GM21619 (cell line): Measurements from ENCODE around the gene RUNDC3A.
"Not testable (repeated sequence)": the region's sequence is repeated elsewhere in the genome, so short reads cannot be mapped to it uniquely, and the experiment has no call there.

ENCODE experiments used
- ATAC-seq: cut with Tn5 transposase; IDR thresholded peaks from one replicate; pipeline ENCODE4 v1.9.1; 2021; ENCODE audit not compliant: unreplicated experiment

RUNDC3A gene

DNA sequence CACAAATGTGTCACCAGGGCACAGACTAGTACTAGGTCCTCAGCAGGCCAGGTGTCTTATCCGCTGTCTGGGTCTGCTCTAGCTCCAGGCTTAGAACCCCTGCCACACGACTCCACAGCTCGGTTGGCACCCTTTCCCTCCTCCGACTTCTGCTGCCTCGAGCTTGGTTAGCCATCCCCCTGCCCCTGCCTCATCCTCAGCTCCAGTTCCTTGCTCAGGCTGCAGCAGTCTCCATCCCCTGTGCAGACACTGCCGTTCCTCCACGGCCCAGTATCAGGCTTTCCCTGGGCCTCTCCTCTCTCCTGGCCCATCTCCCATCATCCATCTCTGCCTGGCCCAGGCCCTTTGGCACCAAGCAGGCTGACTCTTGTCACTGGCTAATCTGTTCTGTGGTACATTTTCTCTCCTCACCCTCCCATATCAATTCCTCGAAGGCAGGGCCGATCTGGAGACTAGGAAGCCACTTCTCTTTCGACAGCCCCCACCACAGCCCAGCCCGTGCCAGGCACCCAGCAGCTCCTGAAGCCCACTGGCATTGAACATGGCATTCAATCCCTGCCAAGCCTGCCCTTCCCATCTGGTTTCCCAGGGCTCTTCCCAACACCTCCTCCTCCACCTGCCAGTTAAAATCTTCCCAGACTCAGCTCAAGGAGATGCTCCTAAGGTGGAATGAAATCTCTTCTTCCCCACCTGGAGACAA, 35.3 kb downstream of the RUNDC3A start:
- no peak for ATAC-seq

- ATAC-seq: peak; percentile 56
Observed at GRCh38 chr17:44344939-44345453, 36.6 kb downstream of the RUNDC3A start, which contains the start of gene GRN. GRN (plus strand) TSS chr17:44345302; CDS start chr17:44349165, 3,863 bp downstream.

DNA sequence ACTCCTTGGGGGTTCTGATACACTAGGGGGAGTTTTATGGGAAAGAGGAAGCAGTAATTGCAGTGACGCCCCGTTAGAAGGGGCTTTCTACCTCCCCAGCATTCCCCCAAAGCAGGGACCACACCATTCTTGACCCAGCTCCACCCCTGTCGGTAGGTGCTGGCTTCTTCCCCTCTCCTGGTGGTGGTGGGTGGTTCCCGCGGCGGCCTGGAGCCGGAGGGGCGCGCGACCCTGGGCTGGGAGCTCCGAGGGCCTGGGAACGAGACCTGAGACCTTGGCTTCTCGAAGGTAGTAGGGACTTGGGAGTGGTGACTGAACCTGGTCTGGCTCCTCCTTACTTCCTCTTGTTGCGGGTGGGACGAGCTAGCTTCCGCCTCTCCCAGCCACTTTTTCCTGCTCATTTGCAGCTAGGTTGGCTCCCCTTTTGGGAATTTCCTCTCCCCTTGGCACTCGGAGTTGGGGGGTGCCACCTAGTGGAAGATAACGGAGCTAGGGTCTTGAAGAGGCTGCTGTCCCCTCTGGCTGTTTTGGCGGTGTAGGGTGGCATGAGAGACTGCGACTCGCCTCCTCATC, 37.1 kb downstream of the RUNDC3A start:
- no peak for ATAC-seq

- ATAC-seq: no peak
Observed at GRCh38 chr17:44346064-44346844, 37.9 kb downstream of the RUNDC3A start.

DNA sequence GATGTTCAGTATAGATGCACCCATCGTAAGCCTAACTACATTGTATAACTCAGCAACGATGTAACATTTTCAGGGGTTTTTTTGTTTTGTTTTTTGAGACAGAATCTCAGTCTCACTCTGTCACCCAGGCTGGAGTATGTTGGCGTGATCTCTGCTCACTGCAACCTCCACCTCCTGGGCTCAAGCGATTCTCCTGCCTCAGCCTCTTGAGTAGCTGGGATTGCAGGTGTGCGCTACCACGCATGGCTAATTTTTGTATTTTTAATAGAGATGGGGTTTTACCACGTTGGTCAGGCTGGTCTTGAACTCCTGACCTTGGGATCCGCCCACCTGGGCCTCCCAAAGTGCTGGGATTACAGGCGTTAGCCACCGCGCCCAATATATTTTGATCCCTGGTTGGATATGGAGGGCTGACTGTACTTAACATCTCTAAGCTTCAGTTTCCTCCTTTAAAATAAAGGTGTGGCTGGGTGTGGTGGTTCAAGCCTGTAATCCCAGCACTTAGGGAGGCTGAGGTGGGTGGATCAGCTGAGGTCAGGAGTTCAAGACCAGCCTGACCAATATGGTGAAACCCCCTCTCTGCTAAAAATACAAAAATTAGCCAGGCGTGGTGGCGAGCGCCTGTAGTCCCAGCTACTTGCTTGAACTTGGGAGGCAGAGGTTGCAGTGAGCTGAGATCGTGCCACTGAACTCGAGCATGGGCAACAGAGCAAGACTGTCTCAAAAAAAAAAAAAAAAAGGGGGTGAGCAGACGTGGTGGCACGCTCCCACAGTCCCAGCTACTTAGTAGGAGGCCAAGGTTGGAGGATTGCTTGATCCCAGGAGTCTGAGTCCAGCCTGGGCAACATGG, 39.0 kb downstream of the RUNDC3A start:
- ATAC-seq: not testable (repeated sequence)

- peak; percentile 44 for ATAC-seq
Observed at GRCh38 chr17:44348234-44348987, 40.0 kb downstream of the RUNDC3A start.

DNA sequence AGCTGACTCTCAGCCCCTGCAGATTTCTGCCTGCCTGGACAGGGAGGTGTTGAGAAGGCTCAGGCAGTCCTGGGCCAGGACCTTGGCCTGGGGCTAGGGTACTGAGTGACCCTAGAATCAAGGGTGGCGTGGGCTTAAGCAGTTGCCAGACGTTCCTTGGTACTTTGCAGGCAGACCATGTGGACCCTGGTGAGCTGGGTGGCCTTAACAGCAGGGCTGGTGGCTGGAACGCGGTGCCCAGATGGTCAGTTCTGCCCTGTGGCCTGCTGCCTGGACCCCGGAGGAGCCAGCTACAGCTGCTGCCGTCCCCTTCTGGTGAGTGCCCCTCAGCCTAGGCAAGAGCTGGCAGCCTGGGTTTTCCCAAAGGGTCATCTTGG, 40.6 kb downstream of the RUNDC3A start:
- no peak for ATAC-seq

GRCh38 chr17:44349553-44350070, 41.2 kb downstream of the RUNDC3A start:
- ATAC-seq: no peak

DNA sequence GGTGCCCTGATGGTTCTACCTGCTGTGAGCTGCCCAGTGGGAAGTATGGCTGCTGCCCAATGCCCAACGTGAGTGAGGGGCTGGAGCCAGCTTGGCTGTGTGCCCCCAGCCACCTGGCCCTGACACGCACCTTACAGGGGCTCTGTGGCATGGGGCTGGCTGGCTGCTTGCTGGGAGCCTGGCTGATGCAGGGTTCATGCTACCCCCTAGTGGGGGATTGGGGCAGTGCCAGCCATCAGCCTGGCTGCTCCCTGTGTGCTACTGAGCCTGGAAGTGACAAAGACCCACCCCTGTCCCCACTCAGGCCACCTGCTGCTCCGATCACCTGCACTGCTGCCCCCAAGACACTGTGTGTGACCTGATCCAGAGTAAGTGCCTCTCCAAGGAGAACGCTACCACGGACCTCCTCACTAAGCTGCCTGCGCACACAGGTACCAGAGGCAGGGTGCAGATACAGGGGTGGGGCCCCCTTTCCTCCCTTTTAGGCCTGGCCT, 42.4 kb downstream of the RUNDC3A start:
- no peak for ATAC-seq

DNA sequence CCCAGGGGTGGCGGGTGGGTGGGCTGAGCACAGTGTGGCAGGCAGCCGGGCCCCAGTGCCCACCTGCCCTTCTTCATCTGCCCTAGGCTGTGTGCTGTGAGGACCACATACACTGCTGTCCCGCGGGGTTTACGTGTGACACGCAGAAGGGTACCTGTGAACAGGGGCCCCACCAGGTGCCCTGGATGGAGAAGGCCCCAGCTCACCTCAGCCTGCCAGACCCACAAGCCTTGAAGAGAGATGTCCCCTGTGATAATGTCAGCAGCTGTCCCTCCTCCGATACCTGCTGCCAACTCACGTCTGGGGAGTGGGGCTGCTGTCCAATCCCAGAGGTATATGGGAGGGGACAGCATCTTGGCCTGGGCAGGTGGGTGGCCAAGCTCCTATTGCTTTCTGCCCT, 43.1 kb downstream of the RUNDC3A start:
- no peak for ATAC-seq

- ATAC-seq: no peak
Observed at GRCh38 chr17:44351961-44352827, 43.8 kb downstream of the RUNDC3A start.

- ATAC-seq: no peak
Observed at GRCh38 chr17:44352828-44353671, 44.6 kb downstream of the RUNDC3A start.

- no peak for ATAC-seq
Observed at GRCh38 chr17:44353672-44354331, 45.4 kb downstream of the RUNDC3A start.

GRCh38 chr17:44354582-44355561, 46.5 kb downstream of the RUNDC3A start:
- ATAC-seq: no peak

DNA sequence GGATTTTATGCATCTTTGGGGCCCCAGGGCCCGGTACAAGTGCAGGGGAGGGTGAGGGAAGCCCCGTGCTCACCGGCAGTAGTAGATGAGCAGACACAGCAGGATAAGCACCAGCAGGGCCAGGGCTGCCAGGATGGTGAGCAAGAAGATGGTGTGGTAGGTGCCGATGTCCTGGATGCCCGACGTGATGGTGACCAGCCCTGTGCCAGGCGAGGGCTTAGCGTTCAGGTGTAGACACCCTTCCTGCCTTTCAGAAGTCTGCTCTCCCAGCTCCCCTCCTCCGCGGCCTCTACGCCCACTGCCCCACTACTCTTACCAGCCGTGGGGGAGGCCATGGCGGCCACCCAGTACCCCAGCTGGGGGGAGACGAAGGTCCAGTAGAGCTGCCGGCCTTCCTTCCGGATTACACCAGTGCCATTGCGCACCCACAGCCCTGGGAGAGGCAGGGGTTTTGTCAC, 47.3 kb downstream of the RUNDC3A start:
- no peak for ATAC-seq

- ATAC-seq: no peak
Observed at GRCh38 chr17:44356241-44356640, 47.8 kb downstream of the RUNDC3A start.
